Gastroesophageal sphincter (tissue), 2 donors: ENCODE measurements around the gene UEVLD.

Experiments used
- EP300 ChIP-seq: sonication (generic); formaldehyde crosslinking; IDR thresholded peaks from one replicate; pipeline ENCODE4 v1.6.1; 2017; ENCODE audit warnings: antibody characterized with exemption, mild to moderate bottlenecking
- POLR2AphosphoS5 ChIP-seq: sonication (generic); formaldehyde crosslinking; IDR thresholded peaks from one replicate; pipeline ENCODE4 v1.6.1; 2017; ENCODE audit warnings: antibody characterized with exemption

- TF ChIP-seq POLR2AphosphoS5, result no peak
- TF ChIP-seq EP300, result no peak
Observed at GRCh38 chr11:18590571-18590970, 2.0 kb upstream of the UEVLD start.
